HG03521 (cell line): ENCODE measurements around the gene COX11.

Experiments used
- ATAC-seq: cut with Tn5 transposase; IDR thresholded peaks from one replicate; pipeline ENCODE4 v1.9.1; 2021; ENCODE audit warnings: mild to moderate bottlenecking, moderate library complexity; ENCODE audit not compliant: unreplicated experiment

The COX11 gene

DNA sequence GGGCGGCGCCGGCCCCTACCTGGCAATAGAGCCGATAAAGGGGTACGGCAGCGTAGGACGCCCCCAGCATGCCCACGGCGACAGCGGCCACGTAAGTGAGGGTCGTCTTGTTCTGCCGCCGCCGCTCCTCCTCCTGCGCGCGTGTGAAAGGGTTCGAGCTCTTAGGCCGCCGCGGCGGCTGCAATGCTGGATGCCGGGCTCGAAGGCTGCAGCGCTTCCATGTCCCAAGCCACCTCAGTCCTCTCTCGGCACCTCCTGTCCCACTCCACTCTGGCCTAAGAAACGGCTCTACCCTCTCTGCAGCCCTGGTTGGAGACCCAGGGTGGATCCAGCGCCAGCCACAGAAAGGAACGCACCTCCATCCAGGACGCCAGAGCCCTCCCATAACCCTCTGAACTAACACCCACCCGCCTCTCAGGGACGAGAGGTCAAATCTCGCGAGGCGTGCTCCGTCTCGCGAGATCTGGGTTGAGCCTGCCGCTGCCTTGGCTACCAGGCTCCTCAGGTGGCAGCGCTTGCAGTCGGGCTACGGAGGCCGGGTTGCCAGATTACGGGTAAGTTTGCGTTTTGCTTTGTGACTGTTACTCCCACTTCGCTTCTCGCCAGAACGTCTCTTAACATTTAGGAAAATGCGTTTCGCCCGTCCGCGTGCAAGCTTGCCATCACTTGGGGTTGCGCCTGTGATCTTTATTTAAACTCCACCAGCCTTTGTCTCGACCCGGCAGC lies at the start of gene COX11, which contains the start of gene STXBP4:
TSS of gene COX11 (minus strand) at position 393 of the 726 bp plus-strand sequence. CDS start at position 385, 8 bp downstream.
TSS of gene STXBP4 (plus strand) at position 504 of the 726 bp plus-strand sequence. CDS start 17,455 bp downstream, outside the sequence.
- peak; percentile 90 for ATAC-seq

GRCh38 chr17:55005520-55005919 lies 37.1 kb upstream of the COX11 start:
- no peak for ATAC-seq

GRCh38 chr17:55004484-55004883 lies 36.0 kb upstream of the COX11 start:
- ATAC-seq, result no peak

DNA sequence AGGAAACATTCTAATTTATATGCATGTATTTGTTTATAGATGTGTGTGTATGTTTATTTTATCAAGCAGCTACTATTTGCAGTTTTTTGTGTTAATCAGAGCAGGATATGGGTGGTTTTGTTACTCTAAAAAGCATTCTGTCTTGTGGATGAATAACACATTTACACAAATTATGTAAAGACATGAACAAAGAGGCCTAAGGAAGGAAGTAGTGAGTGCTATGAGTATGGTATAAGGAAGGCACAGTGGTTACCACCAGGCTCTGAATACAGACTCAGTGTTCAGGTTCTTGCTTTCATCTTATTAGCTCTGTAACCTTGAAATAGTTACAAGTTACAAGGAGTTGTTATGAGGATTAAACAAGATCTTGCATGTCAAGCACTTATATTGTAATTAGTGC lies 34.0 kb upstream of the COX11 start:
- ATAC-seq, result no peak

DNA sequence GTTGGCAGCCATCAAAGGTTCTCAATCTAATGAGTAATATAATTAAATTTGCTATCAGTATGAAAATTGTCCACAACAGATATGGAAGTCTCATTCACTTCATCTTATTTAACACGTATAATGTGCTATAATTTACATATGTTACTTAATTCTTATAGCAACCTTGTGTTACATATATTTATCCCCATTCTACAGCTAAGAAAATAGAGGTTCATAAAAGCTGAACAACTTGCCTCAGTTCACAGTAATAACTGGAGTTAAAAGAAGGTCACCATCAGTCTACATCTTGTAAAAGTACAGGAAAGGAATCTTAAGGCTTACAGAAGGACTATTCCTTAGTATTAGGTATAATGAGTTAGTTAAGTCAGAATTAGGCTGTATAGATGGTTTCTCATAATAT lies 28.0 kb upstream of the COX11 start:
- no peak for ATAC-seq

GRCh38 chr17:54992797-54993639 lies 24.6 kb upstream of the COX11 start:
- ATAC-seq, result peak; percentile 78

- ATAC-seq, result no peak
Measured at GRCh38 chr17:54991567-54991966, 23.1 kb upstream of the COX11 start.

GRCh38 chr17:54990118-54990517 lies 21.7 kb upstream of the COX11 start:
- ATAC-seq, result no peak

- no peak for ATAC-seq
Measured at GRCh38 chr17:54985476-54985875, 17.0 kb upstream of the COX11 start.

- ATAC-seq, result no peak
Measured at GRCh38 chr17:54983260-54983659, 14.8 kb upstream of the COX11 start.

GRCh38 chr17:54982399-54982798 lies 13.9 kb upstream of the COX11 start:
- no peak for ATAC-seq

GRCh38 chr17:54980375-54980774 lies 11.9 kb upstream of the COX11 start:
- ATAC-seq, result no peak

- ATAC-seq, result no peak
Measured at GRCh38 chr17:54979657-54980056, 11.2 kb upstream of the COX11 start.

GRCh38 chr17:54977744-54978143 lies 9.3 kb upstream of the COX11 start:
- ATAC-seq, result no peak

DNA sequence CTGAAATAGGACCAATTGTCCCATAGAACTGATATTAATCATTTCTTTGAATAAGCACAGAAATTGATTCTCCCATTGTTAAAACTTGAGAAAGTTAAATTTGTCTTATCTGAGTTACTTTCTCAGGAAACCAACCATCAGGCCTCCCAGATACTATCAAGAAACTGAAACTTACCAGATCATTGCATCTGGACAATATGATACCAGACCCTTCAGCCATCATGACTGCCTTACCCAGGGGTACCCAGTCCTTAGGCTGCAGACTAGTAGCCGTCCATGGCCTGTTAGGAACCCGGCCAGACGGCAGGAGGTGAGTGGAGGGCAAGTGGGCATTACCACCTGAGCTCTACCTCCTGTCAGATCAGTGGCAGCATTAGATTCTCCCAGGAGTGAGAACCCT lies 7.9 kb upstream of the COX11 start:
- ATAC-seq, result no peak

- ATAC-seq, result no peak
Measured at GRCh38 chr17:54974759-54975158, 6.3 kb upstream of the COX11 start.

DNA sequence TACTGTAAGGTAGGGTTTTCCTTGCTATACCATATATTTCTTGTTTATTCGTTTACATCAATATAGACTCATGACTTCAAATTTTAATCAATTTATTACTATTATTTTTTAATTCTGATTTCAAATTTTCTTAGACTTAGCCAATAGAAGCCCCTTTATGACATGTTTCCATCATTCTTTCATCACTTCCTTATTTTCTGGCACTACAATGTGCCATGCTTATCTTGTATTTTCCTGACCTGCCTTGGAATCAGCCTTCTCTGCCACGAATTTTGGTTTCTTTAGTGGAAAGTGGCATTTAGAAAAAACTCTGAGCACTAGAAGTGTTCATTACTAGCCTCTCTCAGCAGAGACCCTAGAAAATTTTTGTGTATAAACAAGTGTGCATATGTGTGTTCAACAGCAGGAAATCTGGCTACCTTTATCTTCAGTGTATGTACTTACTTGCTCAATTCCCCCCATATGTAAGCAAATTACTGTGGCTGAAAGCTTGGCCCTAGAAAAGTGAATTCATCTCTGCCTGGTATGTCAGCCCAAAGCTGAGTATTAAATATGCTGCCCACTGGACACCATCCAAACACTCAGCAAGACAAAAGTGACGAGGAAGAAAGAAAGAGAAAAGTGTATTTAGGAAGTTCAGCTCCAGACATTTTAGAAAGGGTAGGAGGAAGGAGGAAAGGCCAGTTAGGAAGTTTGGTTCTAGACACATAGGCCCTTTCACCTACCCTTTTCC lies 4.1 kb upstream of the COX11 start:
- no peak for ATAC-seq

DNA sequence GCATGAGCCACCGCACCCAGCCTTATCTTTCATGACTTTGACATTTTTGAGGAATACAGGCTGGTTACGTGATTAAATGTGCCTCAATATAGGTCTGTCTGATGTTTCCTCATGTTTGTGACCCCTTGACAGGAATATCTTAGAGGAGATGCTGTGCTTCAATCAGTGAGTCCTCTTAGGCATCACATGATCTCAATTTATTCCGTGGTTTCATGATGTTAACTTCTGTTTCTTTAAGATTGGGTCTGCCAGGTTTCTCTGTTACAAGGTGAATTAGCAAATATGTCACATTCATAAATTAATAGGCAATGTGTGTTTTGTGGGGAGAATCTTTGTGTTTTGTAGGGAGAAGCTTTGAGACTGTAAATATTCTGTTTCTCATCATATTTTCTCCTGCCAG lies 3.4 kb upstream of the COX11 start:
- ATAC-seq, result no peak

- no peak for ATAC-seq
Measured at GRCh38 chr17:54971147-54971546, 2.7 kb upstream of the COX11 start.

DNA sequence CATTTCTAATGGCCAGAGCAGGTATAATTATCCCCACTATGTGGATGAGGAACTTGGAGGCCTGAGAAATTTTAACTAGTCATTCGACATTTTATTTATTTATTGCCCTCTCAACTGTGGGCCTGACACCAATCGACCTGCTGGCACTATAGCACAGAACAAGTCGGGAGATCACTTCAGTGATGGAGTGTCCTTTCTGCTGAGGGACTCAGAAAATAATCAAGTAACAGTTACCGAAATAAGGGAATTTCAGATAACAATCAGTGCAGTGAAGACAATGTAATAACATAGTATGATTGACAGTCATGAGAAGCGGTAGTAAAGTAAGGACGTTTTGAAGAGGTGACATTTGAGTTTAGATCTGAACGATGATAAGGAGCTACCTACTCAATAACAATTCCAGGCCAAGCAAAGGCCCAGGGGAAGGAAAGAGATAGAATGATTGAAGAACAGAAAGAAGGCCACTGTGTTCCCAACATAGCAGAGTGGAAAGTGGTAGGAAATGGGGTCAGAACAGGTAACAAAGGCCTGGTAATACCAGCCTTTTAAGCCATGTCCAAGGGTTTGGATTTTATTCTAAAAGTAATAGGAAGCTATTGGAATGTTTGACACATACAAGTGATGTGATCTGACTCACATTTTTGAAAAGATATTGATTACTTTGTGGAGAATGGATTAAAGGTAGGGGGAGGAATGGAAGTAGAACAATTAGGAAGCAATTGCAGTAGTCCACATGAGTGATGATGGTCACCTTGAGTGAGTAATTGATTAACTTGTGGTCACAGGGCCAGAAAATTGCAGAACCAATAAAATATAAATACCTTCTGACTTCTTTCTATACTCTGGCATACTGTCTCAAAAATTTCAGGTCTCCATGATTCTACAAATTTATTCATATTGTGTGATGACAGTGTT lies 1.5 kb upstream of the COX11 start:
- no peak for ATAC-seq
